SKM-1 (cell line): ENCODE data around the gene GAB1.

Experiments
- DNase-seq: peaks from one replicate; lab custom pipeline; 2025; ENCODE audit not compliant: unreplicated experiment; lab: John Stamatoyannopoulos, UW

Gene GAB1

DNA sequence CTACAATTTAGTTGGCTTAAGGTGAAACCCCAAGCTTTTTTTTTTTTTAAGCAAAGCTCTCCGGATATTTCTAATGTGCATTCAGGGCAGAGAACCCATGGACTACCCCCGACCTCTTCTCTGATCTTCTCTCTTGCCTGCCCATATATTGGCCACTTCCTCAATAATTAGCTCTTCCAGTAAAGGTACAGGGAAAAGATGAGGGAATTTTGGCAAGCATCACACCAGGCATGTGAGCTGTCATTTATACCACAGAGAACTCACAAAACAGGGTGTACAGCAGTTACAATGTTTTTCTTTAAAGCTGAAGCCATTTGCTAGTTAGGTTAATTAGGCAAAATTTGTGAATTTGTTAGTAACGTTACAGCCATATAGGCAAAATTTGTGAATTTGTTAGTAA, 73.3 kb downstream of the GAB1 start:
- DNase-seq = no peak

DNA sequence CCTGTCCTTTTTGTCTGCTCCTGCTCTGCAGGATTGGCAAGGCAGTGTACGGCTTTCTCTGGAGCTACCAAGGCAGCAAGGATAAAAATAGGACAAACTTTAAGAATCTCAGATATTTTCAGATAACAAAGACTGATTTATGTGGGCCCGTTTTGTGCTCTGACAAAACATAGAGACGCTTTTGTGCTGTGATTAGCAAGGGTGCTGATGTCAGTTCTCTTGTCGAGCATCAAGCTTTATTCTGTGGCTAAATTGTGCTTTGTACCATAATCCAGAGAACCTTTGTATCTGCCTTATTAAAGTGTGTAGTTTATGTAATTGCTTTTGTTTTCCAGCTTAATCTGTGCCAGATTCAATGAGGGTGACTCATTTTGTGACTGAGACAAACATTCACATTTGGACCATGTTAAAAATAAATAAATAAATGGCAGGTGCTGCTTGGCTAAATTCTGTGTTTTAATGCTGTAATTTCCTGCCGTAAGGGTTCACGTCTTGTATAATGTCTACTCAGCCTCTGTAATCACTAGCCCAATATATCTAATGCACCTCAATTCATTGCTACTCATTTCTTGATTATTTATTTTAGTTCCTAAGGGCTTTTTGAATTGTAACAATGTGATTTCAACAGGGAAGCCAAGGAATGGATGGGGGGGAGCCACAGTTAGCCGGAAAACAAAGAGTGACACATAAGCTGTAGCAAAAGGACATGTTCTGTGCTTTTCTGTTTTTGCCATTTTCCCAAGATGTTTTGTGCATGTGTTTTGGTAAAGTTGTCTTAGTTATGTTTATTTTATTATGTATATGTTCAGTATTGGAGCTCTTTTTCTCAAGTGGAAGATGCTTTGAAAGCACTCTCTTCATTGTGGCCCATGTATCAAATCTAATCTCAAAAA, 75.1 kb downstream of the GAB1 start:
- no peak for DNase-seq

DNA sequence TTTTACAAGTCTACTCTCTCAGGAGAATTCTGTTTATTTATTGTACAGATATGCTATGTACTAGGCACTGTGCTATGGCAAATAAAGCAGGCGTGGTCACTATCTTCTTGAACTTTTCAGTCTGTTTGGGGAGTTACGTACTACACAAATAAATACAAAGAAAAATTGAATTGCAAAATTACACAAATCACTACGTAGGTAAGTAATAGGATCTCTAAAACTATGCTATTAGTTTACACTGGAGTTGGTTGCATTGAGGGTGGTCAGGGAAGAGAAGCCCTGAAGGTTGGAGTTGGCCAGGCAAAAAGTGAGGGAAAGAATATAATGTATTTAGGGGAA, 75.7 kb downstream of the GAB1 start:
- DNase-seq = no peak

DNA sequence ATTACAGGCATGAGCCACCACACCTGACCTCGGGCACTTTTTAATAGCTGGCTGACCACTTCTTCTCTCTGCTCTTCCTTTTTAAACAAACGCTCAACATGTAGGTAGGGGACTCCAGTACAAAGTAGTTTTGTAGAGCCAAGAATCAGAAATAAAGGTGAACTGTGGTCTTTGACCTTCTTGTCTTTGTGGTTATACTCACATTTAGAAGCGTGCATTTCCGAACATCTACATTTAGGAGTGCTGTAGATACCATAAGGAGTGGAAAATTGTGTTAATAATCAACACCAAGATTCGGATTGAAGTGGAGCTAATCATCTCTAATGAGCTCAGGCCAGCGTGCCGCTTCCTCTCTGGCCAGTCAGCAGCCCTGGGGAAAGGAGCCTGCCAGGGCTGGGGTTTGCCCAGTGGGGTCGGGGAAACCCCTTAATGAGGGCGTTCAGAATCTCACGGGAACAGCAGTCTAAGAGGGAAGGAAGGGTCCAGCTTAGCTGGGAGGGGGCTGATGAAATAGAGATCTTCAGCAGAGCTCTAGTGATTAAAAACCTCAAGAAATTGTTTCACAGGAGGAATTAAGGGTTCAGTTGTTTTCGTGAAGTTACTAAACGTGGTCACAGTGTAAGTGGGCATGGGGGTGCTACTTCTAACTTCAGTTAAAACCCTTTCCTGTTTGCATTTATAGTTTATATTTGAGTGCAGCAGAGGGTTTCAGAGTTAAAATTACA, 81.2 kb downstream of the GAB1 start:
- no peak for DNase-seq

DNA sequence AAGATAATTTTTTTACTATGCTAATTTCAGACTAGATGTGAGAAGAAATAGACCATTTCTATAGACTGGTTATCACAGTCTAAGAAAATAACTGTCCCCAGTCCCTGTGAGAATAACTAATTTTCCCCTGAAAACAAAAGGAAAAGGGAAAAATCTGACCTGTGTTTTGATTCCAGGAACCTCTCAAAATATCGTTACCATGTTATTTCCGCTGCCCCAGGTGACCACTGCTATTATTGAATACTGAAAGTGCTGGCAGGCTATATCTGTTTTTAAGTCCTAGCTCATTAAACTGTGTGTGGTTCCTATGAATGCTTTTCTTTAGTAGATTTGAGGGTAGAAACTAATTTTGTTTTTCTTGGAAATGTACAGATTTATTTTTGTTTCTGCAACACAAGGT, 83.6 kb downstream of the GAB1 start:
- no peak for DNase-seq

DNA sequence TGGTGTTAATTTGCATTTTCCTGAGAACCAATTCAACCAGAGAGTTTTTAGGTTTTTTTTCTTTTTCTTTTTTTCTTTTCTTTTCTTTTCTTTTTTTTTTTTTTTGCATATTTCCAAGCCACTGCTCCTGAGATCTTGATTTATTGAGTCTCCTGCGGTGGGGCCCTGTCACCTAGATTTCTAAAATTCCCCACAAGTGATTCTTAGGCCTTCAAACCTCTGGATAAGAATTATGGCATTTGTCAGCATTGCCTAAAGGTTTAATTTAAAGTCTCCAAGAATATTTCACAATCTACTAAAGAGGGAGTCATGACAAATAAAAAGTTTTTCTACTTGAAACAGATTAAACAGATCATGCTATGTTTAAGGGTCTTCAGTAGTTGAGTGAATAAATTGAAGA, 84.9 kb downstream of the GAB1 start:
- DNase-seq = no peak

DNA sequence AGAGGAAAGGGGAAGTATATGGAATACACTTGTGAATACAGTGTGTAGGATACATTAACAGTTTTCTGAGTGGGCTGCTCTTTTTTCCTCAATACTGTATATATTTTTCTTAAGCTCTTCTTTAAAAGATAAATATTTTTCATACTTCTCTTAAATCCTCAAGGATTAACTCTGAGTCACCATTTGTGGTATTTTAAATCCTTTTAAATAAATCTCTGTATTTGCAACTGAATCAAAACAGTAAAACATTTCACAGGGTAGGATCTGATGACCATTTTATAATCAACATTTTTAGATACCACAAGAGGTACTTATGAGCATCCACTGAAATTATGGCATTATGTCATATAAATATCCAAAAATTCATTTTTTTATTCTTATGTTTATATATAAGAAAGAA, 87.6 kb downstream of the GAB1 start:
- no peak for DNase-seq

DNA sequence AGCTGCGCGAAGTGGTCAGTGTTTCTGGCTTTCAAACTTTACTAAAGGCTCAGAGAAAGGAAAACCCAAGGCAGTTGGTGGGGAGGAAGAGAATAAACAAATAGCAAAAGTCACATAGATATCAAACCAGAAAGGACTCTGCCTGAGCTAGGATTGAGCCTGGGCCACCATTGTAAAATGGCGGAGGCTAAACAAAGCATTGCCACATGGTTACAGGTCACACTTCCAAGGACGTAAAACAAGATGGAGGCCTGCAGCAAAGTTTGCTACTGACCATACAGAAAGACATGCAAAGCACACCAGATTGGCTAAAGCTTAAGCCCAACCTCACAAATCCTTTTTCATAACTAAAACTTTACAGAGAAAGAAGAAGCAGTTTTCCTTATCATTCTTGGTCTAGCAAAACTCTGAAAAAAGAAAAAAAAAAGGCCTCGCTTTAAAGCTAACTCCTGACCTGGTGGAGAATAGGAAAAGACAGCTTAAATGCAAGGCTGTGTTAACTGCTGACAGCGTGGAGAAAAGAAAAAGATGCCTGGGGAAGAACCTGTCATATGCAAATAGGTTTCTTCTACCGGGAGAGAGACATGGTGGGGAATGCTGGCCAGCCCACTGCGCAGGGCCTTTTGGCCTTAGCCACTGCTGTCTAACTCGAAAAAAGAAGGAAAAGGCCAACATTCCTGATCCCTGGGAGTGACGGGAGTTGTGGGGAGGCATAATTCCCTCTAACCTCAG, 95.0 kb downstream of the GAB1 start:
- no peak for DNase-seq

DNA sequence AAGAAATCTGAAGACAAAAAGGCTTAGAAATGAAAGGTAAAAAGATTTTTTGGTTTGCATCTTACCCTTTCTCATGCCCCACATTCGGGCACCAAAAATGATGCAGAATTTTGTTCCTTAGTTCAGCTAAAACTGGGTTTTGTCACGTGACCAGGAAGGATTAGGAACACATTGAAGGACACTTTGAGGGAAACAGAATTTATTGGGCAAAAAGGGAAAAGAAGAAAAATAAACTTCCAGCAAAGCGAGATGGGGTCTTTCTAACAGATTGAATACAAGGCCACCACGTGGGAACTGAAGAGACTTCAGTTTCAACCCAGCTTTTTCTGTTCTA, 95.5 kb downstream of the GAB1 start:
- DNase-seq = no peak

DNA sequence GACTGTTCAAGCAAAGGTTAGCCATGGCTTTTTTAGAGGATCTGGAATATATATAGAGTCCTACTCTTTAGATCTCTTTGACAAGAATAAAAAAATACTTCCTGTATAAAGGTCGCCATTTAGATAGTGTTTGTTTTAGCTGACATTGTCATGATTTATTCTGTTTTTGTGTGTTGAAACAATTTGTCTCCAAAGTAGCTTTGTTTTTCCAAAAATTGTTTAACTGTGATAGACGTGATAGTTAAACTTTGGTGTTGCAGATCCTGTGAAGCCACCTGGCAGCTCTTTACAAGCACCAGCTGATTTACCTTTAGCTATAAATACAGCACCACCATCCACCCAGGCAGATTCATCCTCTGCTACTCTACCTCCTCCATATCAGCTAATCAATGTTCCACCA, 96.6 kb downstream of the GAB1 start:
- no peak for DNase-seq

DNA sequence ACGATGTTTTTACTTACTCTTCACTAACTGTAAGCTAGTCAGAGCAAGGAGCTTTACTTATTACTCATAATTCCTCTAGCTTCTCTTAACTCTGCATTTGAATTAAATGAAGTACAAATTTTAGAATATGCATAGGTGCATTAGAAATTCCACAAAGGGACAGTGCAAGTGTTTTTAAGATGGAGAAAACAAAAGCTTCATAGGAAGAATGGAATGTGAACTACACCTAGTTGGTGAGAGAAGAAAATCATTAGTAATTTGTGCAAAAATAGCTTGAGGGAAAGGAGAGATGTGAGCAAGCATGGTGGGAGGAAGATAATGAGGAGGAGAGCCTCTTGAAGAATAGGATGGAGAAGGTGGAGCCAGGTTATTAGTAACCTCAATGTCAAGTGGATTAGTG, 99.3 kb downstream of the GAB1 start:
- no peak for DNase-seq

DNA sequence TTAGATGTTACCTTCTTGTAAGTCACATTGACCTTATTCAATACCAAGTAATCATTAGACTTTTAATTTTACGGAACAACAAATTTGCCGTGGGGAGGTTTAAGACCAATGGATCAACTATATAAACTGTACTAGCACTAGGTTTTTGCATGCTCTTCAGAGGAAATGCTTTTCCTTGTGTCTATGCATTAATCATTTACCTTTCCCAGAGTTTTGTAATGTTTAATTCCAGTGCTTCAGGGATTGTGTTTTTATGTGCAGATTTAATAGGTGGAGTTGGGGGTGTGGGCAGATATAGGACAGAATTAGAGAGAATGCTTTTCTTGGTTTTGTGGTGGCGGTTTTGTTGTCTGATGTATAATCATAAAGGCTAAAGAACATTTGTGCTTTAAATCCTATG, 100.8 kb downstream of the GAB1 start:
- no peak for DNase-seq

DNA sequence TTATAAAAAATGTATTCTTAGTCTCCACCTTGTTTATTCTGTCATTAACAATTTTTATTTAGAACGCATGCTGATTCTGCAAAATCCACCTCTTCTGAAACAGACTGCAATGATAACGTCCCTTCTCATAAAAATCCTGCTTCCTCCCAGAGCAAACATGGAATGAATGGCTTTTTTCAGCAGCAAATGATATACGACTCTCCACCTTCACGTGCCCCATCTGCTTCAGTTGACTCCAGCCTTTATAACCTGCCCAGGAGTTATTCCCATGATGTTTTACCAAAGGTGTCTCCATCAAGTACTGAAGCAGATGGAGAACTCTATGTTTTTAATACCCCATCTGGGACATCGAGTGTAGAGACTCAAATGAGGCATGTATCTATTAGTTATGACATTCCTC, 101.3 kb downstream of the GAB1 start:
- DNase-seq = no peak

DNA sequence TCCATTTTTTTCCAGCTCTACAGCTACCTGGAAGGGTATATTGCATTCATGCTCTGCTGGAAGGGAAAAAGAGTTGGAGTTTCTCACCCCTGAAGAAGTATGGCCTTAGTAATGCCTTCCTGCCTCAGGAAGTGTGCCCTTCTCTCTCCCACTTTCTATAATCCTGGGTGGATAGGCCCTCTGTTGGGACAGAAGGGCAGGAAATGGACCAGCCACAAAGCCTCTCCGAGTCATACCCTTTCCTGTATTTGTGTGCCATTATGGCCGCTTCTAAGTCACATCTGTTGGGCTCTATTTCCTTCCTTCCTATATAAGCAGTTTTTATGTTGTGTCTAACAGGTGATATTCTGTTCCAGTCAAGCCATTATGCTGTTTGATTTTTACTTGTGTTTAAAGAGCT, 102.0 kb downstream of the GAB1 start:
- DNase-seq = no peak

DNA sequence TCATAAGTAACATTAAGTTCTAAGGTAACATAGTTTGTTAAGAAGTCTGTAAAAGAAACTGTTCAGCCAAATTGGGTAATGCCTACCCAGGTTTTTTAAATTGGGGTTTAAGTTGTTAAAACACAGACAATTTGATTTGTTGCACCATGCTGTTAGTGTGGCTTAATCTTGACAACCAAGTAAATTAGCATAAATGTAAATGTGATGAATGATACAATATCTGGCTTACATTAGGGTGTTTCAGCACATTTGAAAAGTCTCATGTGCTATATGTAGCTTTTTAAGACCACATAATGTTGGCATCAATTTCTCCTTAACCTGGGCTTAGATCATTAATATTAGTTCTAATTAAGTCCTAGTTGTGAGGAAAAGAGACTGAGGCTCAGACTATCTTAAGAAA, 104.4 kb downstream of the GAB1 start:
- no peak for DNase-seq

DNA sequence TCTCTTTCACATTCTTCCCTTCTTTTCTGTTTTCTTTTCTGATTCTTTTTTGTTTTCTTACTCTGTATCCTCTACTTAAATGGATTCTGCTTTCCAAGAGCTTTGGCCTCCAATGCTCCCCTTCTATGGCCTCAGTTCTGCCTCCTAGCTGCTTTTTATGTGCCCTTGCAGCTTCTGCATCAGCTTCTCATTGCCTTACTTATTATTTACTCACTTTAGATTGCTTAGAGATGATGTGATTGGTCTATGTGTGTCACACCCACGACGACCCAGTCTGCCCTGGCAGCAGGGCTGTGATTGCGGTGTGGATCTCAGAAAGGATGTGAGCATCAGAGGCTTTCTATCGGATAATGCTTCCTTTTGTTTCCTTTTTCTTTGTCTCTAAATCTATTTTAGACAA, 105.0 kb downstream of the GAB1 start:
- no peak for DNase-seq

DNA sequence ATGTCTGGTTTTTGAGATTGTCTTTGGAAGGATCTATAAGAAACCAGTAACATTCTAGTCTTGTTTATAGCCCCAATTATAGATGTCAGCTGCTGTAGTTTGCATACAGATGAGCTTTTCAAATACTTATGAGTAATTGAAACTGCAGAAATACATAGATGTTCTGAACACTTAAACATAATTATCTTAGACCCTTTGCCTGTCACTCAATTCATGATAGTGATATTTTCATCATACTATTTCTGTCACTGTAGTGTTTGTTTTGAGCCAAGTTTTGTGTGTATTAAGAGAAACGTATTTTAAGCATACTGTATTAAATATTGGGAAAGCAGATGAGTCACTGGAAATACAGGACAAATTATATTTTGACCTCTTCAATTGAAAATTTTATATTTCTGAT, 107.1 kb downstream of the GAB1 start:
- no peak for DNase-seq

DNA sequence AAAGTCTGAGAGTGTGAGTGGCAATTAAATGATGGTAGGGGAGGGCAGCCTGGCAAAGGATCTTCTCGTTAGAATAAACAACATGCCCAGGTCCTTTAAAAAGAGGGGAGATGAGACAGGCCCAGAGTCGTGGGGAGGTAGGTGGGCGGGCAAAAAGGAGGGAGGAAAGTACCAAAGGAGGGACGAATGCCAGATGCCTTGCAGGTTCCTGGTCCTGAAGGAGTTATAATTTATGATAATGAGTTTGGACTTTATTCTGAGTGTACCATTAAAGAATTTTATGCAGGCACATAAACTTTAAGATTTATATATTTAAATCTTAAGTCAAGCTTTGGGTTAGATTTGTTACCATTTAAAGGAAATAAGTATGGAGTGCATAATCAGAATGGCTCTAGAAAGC, 114.5 kb downstream of the GAB1 start:
- DNase-seq = no peak

DNA sequence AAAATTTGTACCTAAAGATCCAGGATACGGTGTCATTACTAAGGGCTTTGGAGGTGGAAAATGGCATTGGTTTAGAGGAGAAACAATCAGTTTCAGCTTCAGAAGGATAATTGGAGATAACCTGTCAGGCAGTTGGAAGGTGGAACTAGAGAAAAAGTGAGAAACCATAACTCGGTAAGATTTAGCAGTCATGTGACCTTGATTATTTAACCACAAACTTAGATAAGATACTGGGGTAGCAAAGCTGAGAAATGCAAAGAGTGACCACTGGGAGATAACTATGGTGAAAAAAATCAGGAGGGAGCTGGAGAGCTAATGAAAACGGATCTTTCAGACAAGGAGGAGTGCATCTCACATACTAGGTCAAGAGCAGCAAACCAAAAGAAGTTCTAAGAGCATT, 118.5 kb downstream of the GAB1 start:
- no peak for DNase-seq

DNA sequence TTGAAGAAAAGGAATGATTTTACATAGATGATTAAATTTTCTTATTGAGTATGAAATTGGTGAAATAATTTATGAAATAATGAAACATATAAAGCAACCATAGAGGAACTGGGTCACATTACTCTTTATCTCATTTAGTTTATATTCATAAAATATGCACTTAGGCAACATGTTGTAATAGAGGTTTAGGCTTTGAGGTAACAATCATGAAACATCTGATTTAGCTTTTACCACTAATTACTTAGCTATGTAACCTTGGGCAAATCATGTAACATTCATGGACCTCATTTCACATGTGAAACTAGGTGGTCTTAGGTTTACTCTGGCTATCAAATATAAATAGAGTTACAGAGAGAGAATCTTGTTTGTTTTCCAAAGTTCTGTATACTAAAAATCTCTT, 122.3 kb downstream of the GAB1 start:
- no peak for DNase-seq

DNA sequence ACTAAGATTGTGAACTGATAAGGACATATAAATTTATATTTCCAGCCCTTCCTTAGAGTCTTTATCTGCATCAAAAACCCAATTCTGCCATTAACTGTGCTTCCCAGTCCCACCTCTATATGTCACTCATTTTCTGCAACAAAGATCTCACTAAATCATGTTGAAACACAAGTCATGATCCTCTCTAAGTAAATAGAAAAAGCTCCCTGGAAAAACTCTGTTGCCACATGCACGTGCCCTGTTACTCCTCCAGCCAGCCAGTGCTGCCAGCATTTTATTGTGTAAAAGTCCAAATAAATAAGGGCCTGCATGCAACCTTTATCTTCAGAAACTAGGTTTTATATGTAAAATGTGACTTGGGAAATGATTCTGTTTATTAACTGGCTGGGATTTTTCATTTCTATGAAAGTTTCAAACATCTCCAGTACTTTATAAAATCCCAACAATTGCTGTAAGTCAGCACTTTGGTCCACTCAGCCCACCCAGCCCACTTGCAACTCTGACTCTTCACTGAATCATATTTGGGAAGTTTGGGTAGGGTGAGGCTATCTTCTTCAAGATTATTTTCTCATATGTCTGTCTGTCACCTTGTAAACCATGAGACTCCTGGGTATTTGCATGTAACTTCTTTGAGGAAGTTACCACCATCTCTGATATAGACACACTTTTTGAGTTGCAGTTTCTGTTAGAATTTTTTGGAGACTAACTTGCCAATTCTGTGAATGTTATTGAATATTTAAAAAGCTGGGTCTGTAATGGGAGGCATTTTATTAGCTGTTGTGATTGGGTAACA, 136.9 kb downstream of the GAB1 start:
- no peak for DNase-seq
